WTC11 (cell line): ENCODE results near the gene ARMC2.
"Not testable (repeated sequence)": the region's sequence is repeated elsewhere in the genome, so short reads cannot be mapped to it uniquely, and the experiment has no call there.

ENCODE experiments used
- ATF1 ChIP-seq: sonication (generic); formaldehyde crosslinking; IDR thresholded peaks from 2 replicates; pipeline ENCODE4 v1.8.1; 2023; ENCODE audit warnings: mild to moderate bottlenecking, moderate library complexity, missing genetic modification reagents
- ATF3 ChIP-seq: sonication (generic); formaldehyde crosslinking; conservative IDR thresholded peaks from 2 replicates; pipeline ENCODE4 v1.8.1; 2022; ENCODE audit warnings: mild to moderate bottlenecking, missing genetic modification reagents
- CTCF ChIP-seq: fragments of 200-600 bp; IDR thresholded peaks from 2 replicates; pipeline ENCODE4 v1.8.0; 2022; ENCODE audit warnings: antibody characterized with exemption
- ZNF416 ChIP-seq: fragments of 250-450 bp; sonication (Bioruptor Pico); IDR thresholded peaks from 2 replicates; pipeline ENCODE4 v1.9.0; 2021; ENCODE audit warnings: mild to moderate bottlenecking, inconsistent platforms

DNA sequence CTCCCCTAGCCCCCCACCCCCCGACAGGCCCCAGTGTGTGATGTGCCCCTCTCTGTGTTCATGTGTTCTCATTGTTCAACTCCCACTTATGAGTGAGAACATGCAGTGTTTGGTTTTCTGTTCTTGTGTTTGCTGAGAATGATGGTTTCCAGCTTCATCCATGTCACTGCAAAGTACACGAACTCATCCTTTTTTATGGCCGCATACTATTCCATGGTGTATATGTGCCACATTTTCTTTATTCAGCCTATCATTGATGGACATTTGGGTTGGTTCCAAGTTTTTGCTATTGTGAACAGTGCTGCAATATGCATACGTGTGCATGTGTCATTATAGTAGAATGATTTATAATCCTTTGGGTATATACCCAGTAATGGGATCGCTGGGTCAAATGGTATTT lies 42.7 kb downstream of the ARMC2 start:
- TF ChIP-seq ATF1 (CRISPR knock-in tag); CTCF; ATF3 (CRISPR knock-in tag); ZNF416 (CRISPR knock-in tag): not testable (repeated sequence)
